HCT116 (cell line): ENCODE measurements around the gene GLCE. TPM values are rescaled to one million over a fixed set of nuclear protein-coding genes. Genes with fewer than 3 reads are reported as not detected.

ENCODE experiments used
- ATAC-seq: fragments of 200-7000 bp; cut with Tn5 transposase; 2 replicates; pipeline ENCODE4 v1.9.1; 2020; ENCODE audit warnings: mild to moderate bottlenecking, moderate library complexity
- BruUV-seq: library from RNA; stranded (reverse); fragments of 400-500 nt; replicated peaks from 2 replicates; lab custom pipeline; 2021; lab: Mats Ljungman, UMichigan
- CTCF ChIA-PET: fragments of 300-600 bp; sonication (Branson Sonifier 250); formaldehyde crosslinking; loops from one replicate; lab custom pipeline; 2021; ENCODE audit warnings: antibody characterized with exemption; lab: Charles Lee
- POLR2A ChIA-PET: fragments of 300-600, 350-600 bp; sonication (Branson Sonifier 250); formaldehyde crosslinking; loops from one replicate; lab custom pipeline; 2021; ENCODE audit warnings: antibody characterized with exemption; lab: Charles Lee
- RAD21 ChIA-PET, 2 experiments: fragments of 300-600 bp; sonication (Branson Sonifier 250); formaldehyde crosslinking; loops; one replicate each; lab custom pipeline; 2023; ENCODE audit warnings: low total read pairs in 2 of 2; ENCODE audit not compliant: uncharacterized antibody in 2 of 2, unreplicated experiment in 2 of 2, low non-redundant PET in 1 of 2; lab: Charles Lee
- DNase-seq: peaks from one replicate; pipeline ENCODE4 v3.0.0-alpha.2; 2010; ENCODE audit warnings: low read depth, low spot score
- H2AFZ ChIP-seq: fragments of 200-600 bp; shearing (Covaris generic), sonication (generic); 2 replicates; pipeline ENCODE4 v1.6.1; 2017; ENCODE audit warnings: low read depth, mixed run types, mixed read lengths, antibody characterized with exemption, low read length; ENCODE audit not compliant: poor library complexity, severe bottlenecking
- H3K27ac ChIP-seq: 2 replicates; pipeline ENCODE4 v1.5.1; 2012; ENCODE audit warnings: low read depth, low read length
- H3K27me3 ChIP-seq: fragments of 200-600 bp; sonication (generic); 2 replicates; pipeline ENCODE4 v1.6.1; 2016; ENCODE audit warnings: mixed run types, low read length, mixed read lengths; ENCODE audit not compliant: insufficient read depth
- H3K36me3 ChIP-seq, 2 experiments: fragments of 200-500 bp in 1 of 2; fragments of 200-600 bp in 1 of 2; sonication (Bioruptor generic) in 1 of 2; sonication (generic) in 1 of 2; 2 replicates each; pipeline versions ENCODE4 v1.5.1 to v1.6.1; 2014 to 2016; ENCODE audit warnings: low read length in 2 of 2, inconsistent platforms in 1 of 2, mixed read lengths in 1 of 2, mixed run types in 1 of 2; ENCODE audit not compliant: insufficient read depth in 2 of 2, control insufficient read depth in 1 of 2
- H3K4me1 ChIP-seq, 2 experiments: fragments of 200-600 bp in 1 of 2; sonication (generic) in 1 of 2; 2 replicates each; pipeline versions ENCODE4 v1.5.1 to v1.6.1; 2012 to 2017; ENCODE audit warnings: low read length in 2 of 2, inconsistent platforms in 1 of 2, mild to moderate bottlenecking in 1 of 2, mixed read lengths in 1 of 2, mixed run types in 1 of 2, moderate library complexity in 1 of 2; ENCODE audit not compliant: insufficient read depth in 2 of 2, control insufficient read depth in 1 of 2
- H3K4me2 ChIP-seq: fragments of 200-600 bp; sonication (generic); 2 replicates; pipeline ENCODE4 v1.6.1; 2017; ENCODE audit warnings: mixed run types, low read length, mixed read lengths
- H3K4me3 ChIP-seq, 2 experiments: fragments of 200-600 bp in 1 of 2; sonication (generic) in 1 of 2; replicated peaks in 1 of 2; 2 replicates each; pipeline ENCODE4 v1.5.1; 2011 to 2016; ENCODE audit warnings: low read length in 2 of 2, control low read depth in 1 of 2, low read depth in 1 of 2, mild to moderate bottlenecking in 1 of 2, mixed read lengths in 1 of 2, mixed run types in 1 of 2
- H3K79me2 ChIP-seq: fragments of 200-600 bp; sonication (generic); 2 replicates; pipeline ENCODE4 v1.6.1; 2017; ENCODE audit warnings: mild to moderate bottlenecking, mixed run types, low read length, moderate library complexity, mixed read lengths; ENCODE audit not compliant: insufficient read depth
- H3K9ac ChIP-seq: fragments of 200-600 bp; sonication (generic); 2 replicates; pipeline ENCODE4 v1.6.1; 2016; ENCODE audit warnings: low read length, mixed read lengths
- H3K9me2 ChIP-seq: fragments of 200-600 bp; sonication (generic), shearing (Covaris generic); 2 replicates; pipeline ENCODE4 v1.6.1; 2017; ENCODE audit warnings: mixed run types, mild to moderate bottlenecking, moderate library complexity; ENCODE audit not compliant: insufficient read depth
- H3K9me3 ChIP-seq, 2 experiments: fragments of 200-500 bp in 1 of 2; fragments of 200-600 bp in 1 of 2; sonication (Bioruptor generic) in 1 of 2; sonication (generic) in 1 of 2; 2 replicates each; pipeline ENCODE4 v1.6.1; 2014 to 2017; ENCODE audit warnings: low read length in 2 of 2, mixed read lengths in 2 of 2, inconsistent platforms in 1 of 2, low read depth in 1 of 2, mild to moderate bottlenecking in 1 of 2, mixed run types in 1 of 2, moderate library complexity in 1 of 2; ENCODE audit not compliant: control insufficient read depth in 1 of 2, insufficient read depth in 1 of 2
- H4K20me1 ChIP-seq: fragments of 200-600 bp; sonication (generic), shearing (Covaris generic); 2 replicates; pipeline ENCODE4 v1.6.1; 2017; ENCODE audit warnings: mixed run types, mild to moderate bottlenecking, moderate library complexity; ENCODE audit not compliant: insufficient read depth
- CEBPB ChIP-seq: IDR thresholded peaks from 2 replicates; pipeline ENCODE4 v1.6.1; 2012; ENCODE audit warnings: low read depth
- ELF1 ChIP-seq: IDR thresholded peaks from 2 replicates; pipeline ENCODE4 v1.6.1; 2012; ENCODE audit warnings: low read depth, borderline replicate concordance
- MAX ChIP-seq: IDR thresholded peaks from 2 replicates; pipeline ENCODE4 v1.6.1; 2012
- POLR2AphosphoS5 ChIP-seq: IDR thresholded peaks from 2 replicates; pipeline ENCODE4 v1.6.1; 2011; ENCODE audit warnings: mild to moderate bottlenecking, low read depth, low read length, moderate library complexity
- SRF ChIP-seq: IDR thresholded peaks from 2 replicates; pipeline ENCODE4 v1.6.1; 2012; ENCODE audit warnings: low read depth
- YY1 ChIP-seq: IDR thresholded peaks from 2 replicates; pipeline ENCODE4 v1.6.1; 2011; ENCODE audit warnings: low read length, low read depth, moderate library complexity, mild to moderate bottlenecking; ENCODE audit not compliant: insufficient replicate concordance; ENCODE audit errors: extremely low read depth
- ZBTB33 ChIP-seq: IDR thresholded peaks from 2 replicates; pipeline ENCODE4 v1.6.1; 2011; ENCODE audit warnings: mild to moderate bottlenecking, low read length, moderate library complexity; ENCODE audit not compliant: insufficient replicate concordance; ENCODE audit errors: extremely low read depth
- ZFX ChIP-seq: fragments of 450-650 bp; IDR thresholded peaks from 2 replicates; pipeline ENCODE4 v1.6.1; 2017
- intact Hi-C: fragments of 100-400 bp; cut with micrococcal nuclease; formaldehyde crosslinking; loops from 2 replicates; pipeline ENCODE4 v1.10.0; 2022
- total RNA-seq: library from RNA; stranded (reverse); gene quantifications from one replicate; pipeline ENCODE4 v1.2.1, GENCODE V29; 2021; ENCODE audit not compliant: unreplicated experiment

GLCE gene
- total RNA-seq, 1 experiment from 2014 or later, result 22.2 TPM

GRCh38 chr15:69298697-69299441 is 138.4 kb downstream of the GLCE start, which contains the start of gene PAQR5:
Gene PAQR5 (plus strand): TSS chr15:69298912. CDS start chr15:69360081, 61,169 bp downstream.
- H2AFZ ChIP-seq, result peak within 1 kb of the TSS; percentile 96
- DNase-seq, result no peak
- peak within 1 kb of the TSS; percentile 52 to 72 for H3K4me3 ChIP-seq
- POLR2A ChIA-PET, result no interaction called here
- H3K36me3 ChIP-seq, result no peaks in the 10 kb centered on the region
- H3K4me2 ChIP-seq, result peak within 1 kb of the TSS; percentile 92
- no peaks in the 10 kb centered on the region for H4K20me1 ChIP-seq
- BruUV-seq, result no TSS peak
- CTCF ChIA-PET, result interaction anchor here (1.0 kb wide), 1 partner anchor 95 kb away, joined by 3 read pairs; no protein-coding TSS in a partner anchor
- no peaks in the 10 kb centered on the region for H3K9me2 ChIP-seq
- peak; percentile 95 for ATAC-seq
- H3K27ac ChIP-seq, result peak within 1 kb of the TSS; percentile 50; the same call in 1 of the 2 replicates
- no peaks in the 10 kb centered on the region for H3K27me3 ChIP-seq
- peak within 1 kb of the TSS; percentile 70 for H3K9ac ChIP-seq
- TF ChIP-seq POLR2AphosphoS5, result peak; percentile 59; the same call in 1 of the 2 replicates
- 0 out of 2 replicates have a peak, but pooled peaks have one; percentile 26 for TF ChIP-seq ZFX
- no peak for TF ChIP-seq YY1
- peak; percentile 63; the same call in 1 of the 2 replicates for TF ChIP-seq MAX
- peaks cover 20 to 40% of the 10 kb centered on the region in 2 experiments; a peak in 3 of 4 replicates for H3K4me1 ChIP-seq
- H3K79me2 ChIP-seq, result 0 out of 2 replicates have a peak, but pooled peaks cover 5% of the 10 kb centered on the region
- H3K9me3 ChIP-seq, result no peaks in the 10 kb centered on the region
- intact Hi-C loops, result loop anchor here (5.0 kb wide), 1 partner anchor 93 kb away; no protein-coding TSS in a partner anchor
- RAD21 ChIA-PET, result no interaction called here

GRCh38 chr15:69299451-69299886 is 139.0 kb downstream of the GLCE start:
- H3K9me2 ChIP-seq, result no peaks in the 10 kb centered on the region
- no peaks in the 10 kb centered on the region for H4K20me1 ChIP-seq
- H3K27me3 ChIP-seq, result no peaks in the 10 kb centered on the region
- TF ChIP-seq ZBTB33 (no peak), SRF (no peak), ELF1 (no peak), CEBPB (no peak)
- TF ChIP-seq, all 23 proteins: peak for 0
- no peak overlapping the region for H2AFZ ChIP-seq
- ATAC-seq (peak; percentile 23), DNase-seq (no peak)
- H3K9ac ChIP-seq, result peak overlapping the region; percentile 70
- H3K4me2 ChIP-seq, result peak overlapping the region; percentile 92
- H3K4me1 ChIP-seq, result peaks cover 26 to 46% of the 10 kb centered on the region in 2 experiments; a peak in 3 of 4 replicates
- H3K4me3 ChIP-seq, result peak overlapping the region; percentile 52 to 72
- TSS peak; percentile 52 for BruUV-seq
- ChIA-PET POLR2A (no interaction called here), RAD21 (no interaction called here), CTCF (interaction anchor here (1.0 to 1.3 kb wide), 2 partner anchors 10 to 95 kb away, joined by 3 read pairs; no protein-coding TSS in a partner anchor)
- H3K79me2 ChIP-seq, result peaks cover 6% of the 10 kb centered on the region; the same call in 1 of the 2 replicates
- H3K9me3 ChIP-seq, result no peaks in the 10 kb centered on the region
- intact Hi-C loops, result loop anchor here (5.0 kb wide), 1 partner anchor 93 kb away; no protein-coding TSS in a partner anchor
- H3K27ac ChIP-seq, result no peak overlapping the region
- H3K36me3 ChIP-seq, result no peaks in the 10 kb centered on the region
